HEK293T (cell line): ENCODE measurements around the gene PICK1.

Experiments
- CTBP1 ChIP-seq: fragments of 450-650 bp; IDR thresholded peaks from 2 replicates; pipeline ENCODE4 v1.6.1; 2016; ENCODE audit warnings: borderline replicate concordance
- ELF4 ChIP-seq: fragments of 450-650 bp; IDR thresholded peaks from 2 replicates; pipeline ENCODE4 v1.6.1; 2017; ENCODE audit warnings: antibody characterized with exemption
- FOXK2 ChIP-seq: fragments of 450-650 bp; IDR thresholded peaks from 2 replicates; pipeline ENCODE4 v1.6.1; 2016; ENCODE audit warnings: mild to moderate bottlenecking
- FOXM1 ChIP-seq: fragments of 450-650 bp; IDR thresholded peaks from 2 replicates; pipeline ENCODE4 v1.6.1; 2017; ENCODE audit warnings: mild to moderate bottlenecking, borderline replicate concordance
- NFRKB ChIP-seq: fragments of 450-650 bp; IDR thresholded peaks from 2 replicates; pipeline ENCODE4 v1.6.1; 2016; ENCODE audit warnings: mild to moderate bottlenecking, moderate library complexity
- SP1 ChIP-seq: fragments of 450-650 bp; IDR thresholded peaks from 2 replicates; pipeline ENCODE4 v1.6.1; 2017
- TARDBP ChIP-seq: fragments of 450-650 bp; IDR thresholded peaks from 2 replicates; pipeline ENCODE4 v1.6.1; 2016

DNA sequence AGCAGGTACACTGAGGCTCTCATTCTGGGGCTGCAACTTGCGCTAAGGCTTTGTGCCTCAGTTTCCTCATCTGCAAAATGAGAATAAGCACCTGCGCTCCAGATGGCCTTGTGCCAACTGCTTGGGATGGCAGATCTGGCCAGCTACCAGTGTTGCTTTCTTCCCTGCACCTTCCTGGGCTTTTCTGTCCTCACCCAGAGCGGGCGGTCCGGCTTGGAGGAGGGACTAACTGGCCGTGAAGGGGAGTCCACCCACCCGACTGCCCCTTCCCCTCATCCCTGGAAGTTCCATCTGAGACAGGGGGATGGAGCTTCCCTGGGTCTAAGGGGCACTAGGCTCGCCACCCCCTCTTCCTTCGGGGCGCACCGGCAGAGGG lies 23.3 kb downstream of the PICK1 start:
- TF ChIP-seq SP1 (no peak), ELF4 (no peak), FOXM1 (no peak), NFRKB (no peak), TARDBP (no peak), FOXK2 (no peak), CTBP1 (no peak)
